ENCODE data around the gene RGS11.

GRCh38 chr16:263182-263774 is 12.5 kb downstream of the RGS11 start:
- TF ChIP-seq CTCF (IDR thresholded peaks at IDR 0.05) (no peak), POLR2A (IDR thresholded peaks at IDR 0.05) (no peak)

Measured in vagina (tissue), 2 donors.